HG03571 (cell line): ENCODE results near the gene PAX5.

Source experiments
- ATAC-seq: cut with Tn5 transposase; IDR thresholded peaks from one replicate; pipeline ENCODE4 v1.9.1; 2021; ENCODE audit not compliant: unreplicated experiment

The PAX5 gene

DNA sequence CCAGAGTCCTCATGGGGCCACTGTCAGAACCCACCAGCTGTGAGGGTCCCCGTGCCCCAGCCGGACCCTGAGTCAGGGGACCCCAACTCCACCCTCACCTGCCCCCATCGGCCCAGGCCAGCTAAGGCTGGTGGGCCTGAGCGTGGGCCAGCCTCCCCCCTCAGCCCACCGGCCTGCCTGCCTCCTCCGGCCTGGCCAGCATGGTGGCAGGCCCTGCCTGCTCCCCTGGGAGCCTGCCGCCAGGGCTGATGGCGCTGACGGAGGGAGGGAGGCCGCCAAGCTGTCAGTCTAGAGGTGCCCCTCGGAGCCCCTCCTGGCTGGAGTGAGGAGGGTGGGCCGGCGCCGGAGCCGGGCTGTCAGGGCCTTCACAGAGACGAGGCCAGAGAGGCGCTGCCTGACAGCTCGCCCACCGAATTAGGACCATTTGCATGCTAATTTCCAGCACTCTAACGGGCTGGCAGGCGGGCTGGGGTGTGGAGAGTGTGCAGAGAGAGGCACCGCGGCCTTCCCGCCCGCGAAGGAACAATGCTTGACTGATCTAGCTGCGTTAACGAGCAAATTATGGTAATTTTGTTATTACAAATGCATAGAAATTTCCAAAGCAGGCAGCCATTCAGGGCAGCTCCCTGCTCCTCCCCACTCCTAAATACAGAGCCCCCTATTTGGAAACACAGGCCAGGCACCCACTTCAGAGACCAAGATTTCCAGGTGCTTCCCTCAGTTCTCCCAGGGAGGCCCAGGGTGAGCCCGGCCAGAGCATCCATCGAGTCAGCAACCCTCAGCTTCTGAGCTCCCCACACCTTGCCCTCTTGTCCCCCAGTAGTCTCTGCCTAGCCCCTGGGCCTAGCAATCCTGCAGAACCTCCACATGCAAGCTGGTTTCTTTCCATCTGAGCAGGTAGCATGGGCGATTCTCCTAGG is 169.3 kb downstream of the PAX5 start:
- no peak for ATAC-seq

DNA sequence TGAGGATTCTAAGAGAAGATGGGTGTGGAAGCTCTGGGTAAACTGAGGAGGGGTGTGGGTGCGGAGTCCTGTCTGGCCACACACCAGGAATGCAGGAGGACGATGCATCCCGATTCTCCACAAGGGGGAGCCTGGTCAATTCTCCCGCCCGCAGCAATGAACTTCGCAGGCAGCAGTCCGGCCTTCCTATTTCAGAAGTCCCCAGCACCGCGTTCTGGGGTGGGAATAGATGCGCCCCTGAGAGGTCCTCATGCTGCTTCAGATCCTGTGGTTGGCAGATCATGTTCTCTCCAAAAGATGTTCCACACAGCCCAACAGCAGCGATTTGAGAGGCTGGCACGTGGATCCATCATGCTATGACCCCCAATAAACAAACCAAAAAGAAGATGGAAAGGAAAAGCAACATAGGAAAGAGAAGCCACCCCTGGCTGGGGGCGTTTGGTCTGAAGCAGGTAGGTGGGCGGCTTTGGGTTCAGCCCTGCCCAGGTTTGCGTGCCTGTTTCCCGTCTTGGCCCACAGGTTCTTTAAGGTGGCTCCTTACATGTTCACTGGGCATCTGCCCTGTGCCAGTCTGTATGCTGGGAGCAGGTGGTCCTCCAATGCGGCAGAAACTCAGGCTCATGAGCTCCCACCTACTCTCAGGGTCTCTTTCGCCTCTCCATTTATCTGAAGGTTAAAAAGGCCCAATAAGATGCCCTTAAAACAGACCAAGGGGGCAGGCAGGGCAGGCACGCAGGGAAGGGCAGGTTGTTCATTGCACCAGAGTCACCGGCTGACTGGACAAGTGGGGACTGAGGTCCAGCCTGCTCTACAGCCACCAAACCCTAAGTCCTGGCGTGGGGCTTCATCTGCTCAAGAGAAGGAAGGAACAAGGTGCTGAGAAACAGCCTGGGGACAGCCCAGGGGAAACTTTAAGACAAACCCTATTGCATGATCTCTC is 171.6 kb downstream of the PAX5 start:
- ATAC-seq, result no peak

DNA sequence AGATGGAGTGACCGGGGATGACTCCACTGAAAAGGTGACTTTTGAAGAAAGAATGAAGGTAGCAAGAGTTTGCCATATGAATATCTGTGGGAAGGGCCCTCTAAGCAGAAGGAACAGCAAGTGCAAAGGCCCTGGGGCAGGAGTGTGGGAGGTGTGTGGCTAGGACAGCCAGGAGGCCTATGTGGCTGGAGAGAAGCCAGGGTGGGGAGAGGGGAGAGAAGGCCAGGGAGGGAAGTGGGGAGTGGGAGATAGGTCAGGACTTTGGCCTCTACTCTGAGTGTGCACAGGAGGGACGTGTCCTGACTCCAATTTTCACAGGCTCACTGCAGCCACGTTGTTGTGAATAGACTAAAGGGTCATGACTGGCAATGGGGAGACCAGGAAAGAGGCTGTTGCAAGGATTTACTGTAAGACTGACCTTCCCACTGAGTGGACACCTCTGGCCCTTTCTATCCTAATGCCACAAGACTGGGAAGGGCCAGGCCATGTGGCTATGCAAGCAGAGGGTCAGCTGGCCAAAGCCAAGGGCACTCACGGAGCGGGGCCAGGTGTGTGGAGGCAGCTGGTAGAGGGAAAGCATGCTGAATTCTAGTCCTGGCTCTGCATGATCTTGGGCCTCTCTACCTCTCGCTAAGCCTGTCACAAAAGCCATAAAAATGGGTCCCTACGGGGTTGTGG is 172.4 kb downstream of the PAX5 start:
- no peak for ATAC-seq

DNA sequence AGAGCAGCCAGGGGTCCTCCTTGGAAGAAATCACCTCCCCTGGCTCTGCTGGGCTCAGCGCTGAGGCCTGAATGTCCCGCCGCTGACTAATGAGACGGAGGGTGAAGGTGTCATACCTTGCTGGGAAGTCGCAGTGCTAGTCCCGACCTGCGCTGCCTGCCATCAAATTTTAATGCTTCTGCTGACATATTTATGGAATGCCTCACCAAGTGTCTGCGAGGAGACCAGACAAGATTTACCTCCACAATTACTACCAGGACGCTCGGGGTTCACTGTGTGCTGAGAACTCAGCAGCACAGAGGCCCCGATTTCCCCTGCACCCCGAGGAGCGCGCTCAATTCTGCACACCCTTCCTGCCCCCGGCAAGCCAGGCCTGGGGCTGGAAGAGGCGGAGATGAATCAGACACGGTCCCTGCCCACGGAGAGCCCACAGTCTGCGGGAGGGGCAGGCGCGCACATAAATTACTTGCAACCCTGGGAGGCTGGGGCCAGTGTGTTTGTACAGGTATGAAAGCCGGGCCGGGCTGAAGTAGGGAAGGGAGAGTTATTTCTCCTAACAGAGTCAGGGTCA is 175.2 kb downstream of the PAX5 start:
- no peak for ATAC-seq

DNA sequence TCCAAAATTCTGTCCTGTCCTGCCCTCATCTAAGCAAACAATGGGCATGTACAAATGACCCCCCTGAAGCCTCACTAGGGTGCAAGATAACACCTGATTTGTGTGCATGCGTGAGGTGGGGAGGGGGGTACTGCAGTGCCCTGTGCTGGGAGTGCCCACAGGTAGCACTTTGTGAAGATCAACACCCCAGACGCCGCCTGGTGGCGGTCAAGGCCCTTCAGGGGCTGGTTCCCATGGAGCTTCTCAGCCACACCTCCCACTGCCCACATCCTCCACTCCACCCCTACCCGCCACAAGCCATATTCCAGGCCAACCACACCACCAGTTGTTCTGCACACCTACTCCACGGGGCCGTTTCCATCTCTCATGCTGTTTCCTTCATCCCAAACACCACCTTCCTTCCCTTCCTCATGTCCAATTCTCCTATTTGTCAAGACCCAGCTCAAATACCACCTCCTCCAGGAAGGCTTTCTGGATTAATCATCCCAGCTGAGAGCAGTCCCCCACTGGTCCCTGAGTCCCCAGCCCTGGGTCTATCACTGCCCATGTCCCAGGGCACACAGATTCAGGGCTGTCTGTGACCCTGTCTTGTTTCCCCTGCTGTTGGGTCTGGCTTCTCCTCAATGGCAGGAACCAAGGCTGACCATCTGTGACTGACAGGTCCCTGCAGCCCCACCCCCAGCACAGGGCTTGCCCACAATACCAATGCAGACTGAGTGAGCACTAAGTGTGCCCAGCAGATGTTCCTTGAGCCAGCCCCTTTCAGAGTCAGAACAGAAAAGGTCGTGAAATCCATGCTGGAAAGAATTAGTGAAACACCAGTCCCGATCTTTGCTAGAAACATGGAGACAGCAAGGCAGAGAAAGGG is 178.4 kb downstream of the PAX5 start:
- no peak for ATAC-seq

DNA sequence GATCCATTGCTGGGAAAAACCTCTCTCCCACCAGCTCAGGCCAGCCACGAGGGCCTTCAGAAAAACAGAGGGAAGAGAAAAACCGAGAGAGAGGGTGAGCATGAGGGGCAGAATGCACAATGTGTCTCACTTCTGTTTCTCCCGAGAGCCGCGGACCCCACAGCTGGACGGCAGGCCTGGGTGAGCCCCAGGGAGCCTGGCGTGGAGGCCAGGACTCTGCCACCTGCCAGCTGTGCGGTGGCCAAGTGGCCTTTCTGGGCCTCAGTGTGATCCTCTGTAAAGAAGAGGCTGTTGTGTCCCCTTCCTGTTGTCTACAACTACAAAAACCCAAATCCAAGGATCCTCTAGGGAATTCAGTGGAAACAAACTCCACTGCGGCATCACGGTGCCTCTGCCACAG is 179.3 kb downstream of the PAX5 start:
- no peak for ATAC-seq

DNA sequence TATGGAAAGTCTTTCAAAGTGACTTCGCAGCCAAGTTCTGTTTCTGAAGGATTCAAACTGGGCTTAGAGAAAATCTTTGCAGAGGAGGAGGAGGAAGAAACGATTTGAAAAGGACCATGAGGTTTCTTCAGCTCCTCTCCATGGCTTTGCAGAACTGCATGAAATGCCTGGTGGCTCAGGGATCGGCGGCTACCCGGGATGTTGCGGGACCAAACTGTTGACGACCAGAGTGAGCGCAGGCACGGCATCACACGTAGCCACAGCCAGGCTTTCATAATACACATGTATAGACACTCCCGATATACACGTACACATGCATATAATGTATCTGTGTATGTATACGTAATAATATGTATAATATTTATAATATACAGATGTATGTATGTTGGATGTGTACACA is 180.0 kb downstream of the PAX5 start:
- no peak for ATAC-seq

DNA sequence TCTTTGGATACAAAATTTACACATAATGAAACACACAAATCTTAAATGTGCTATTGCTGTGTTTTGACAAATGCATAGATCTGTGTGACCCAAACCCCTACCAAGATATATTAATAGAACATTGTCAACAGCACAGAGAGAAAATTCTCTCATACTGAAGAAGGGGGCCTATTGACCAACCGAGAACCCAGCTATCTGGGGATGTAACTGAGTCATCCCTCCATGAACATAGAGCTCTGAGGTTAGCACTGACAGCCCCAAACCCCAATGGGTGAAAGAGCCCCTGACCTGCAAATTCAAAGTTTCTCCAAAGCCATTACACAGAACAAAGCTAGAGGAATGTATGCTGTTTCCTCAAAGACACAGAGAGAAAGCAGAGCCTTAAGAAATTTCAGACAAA is 180.8 kb downstream of the PAX5 start:
- no peak for ATAC-seq

DNA sequence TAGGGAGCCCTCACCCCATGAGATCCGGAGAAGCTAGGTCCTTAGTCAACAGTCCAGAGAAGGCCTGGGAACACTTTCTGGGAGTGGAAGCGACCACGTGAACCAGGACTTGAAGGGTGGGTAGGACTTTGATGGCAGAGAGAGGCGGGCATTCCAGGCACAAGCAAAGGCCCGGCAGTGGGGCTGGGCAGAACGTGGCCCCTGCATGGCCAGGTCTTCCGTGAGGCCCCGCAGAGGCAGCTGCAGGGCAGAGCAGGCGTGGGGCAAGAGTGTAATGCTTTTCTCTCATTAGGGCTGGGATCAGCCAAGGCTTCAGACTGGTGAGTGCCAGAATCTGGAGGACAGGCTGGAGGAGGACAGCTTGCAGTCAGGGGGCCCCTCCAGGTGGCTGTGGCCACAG is 184.1 kb downstream of the PAX5 start:
- no peak for ATAC-seq

DNA sequence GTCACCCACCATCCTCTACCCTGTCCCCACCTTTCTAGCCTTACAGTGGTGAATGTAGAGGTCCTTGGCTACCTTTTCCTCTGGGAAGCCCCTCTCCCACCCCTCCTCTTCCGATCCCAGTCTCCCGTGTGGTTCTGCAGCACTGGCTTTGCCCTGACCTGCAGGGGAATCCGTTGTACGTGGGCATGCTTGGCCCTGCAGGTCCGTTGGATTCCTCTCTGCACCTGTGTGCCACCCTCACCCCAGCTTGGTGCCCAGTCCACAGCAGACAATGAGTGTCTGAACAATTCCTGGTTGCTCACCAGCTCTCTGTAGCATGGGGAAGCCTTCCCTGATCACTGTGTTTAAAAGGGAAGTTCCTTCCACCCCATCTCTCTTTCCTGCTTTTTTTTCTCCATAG is 185.1 kb downstream of the PAX5 start:
- no peak for ATAC-seq

DNA sequence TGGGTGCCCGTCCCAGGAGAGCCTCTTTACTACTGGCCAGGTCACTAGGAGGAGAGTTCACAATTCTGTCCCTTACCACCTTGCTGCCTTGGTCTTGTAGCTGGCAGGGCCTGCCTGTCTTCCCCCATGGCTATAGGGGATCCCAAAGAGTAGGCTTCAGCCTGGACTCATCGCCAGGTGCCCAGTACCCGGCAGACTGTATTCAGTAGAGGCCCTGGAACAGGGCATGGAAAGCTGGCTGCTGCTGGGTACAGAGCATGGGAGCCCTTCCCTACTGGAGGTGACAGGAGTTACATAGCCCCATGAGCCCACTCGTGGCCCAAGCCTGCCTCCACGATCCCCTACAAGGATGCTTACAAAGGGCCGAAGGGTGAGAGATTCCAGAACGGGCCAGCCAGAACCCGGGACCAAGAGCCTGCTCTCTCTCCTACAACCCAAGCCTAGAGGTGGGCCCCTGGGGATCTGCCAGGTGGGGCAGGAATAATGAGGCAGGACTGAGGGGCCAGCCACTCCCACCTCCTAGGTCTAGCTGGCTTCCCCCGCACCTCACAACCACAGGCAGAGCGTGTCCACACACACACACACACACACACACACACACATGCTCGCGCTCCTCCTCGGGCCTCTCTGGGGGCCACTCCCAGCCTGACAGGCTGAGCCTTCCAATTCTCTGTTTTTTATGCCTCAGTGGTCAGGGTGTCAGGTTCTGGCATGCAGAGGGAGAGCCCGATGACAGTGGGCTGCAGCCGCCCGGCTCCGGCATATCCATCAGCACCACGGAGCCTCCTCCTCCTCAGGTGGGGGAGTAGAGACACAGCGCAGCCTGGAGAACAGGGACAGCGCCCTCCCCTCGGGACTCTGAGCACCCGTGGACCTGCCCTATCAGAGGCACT is 186.0 kb downstream of the PAX5 start:
- no peak for ATAC-seq

DNA sequence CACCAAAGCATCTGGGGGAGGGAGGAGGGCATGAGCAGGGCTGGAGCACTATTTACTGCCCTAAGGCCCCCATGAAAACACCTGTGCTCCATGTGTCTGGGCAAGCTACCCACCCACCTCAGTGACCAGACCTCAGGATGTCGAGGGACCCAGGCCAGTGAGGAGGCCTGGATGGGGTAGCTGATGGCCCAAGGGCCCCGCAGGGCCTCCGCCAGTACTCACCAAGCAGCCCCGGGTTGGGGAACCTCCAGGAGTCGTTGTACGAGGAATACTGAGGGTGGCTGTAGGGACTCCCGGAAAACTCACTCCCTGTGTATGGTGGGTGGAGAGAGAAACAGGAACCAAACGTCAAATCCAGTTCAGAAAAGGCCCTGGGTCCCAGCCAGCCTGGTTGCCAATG is 187.4 kb downstream of the PAX5 start:
- no peak for ATAC-seq

DNA sequence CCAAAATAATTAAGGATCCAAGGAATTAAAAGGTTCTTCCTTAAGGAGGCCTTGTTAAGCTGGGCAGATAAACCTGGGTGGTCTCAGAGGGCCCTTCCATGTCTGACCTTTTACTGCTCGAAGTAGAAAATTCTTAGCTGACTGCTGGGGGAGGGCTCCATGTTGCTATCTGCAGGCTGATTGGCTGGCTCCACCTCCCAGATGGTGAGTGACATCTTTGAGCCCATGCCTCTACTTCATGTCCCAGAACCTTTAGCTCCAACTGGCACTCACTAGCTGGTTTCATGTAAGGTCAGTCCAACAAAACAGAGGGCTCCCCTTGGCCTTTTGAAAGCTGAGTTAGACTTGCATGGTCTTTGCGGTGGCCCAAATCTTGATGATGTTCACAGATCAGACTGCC is 188.2 kb downstream of the PAX5 start:
- no peak for ATAC-seq

DNA sequence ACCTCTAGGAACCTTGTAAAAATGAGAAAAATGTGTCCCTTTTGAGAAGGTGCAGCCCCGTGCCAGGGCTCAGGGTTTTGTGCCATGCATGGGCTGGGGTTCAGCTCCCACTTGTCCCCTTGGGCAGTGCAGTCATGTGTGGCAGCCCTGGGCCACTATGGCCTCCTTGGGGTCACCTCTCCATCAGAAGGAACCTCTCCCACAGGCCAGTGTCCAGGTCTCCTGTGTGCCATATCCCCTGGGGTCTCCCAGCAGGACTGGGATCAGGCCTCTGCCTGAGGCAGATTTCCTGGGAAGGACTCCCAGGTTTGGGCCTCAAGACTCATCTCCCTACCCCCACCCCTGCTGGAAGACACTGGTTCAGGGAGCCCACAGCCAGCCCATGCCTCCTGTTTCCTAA is 189.1 kb downstream of the PAX5 start:
- ATAC-seq, result no peak

DNA sequence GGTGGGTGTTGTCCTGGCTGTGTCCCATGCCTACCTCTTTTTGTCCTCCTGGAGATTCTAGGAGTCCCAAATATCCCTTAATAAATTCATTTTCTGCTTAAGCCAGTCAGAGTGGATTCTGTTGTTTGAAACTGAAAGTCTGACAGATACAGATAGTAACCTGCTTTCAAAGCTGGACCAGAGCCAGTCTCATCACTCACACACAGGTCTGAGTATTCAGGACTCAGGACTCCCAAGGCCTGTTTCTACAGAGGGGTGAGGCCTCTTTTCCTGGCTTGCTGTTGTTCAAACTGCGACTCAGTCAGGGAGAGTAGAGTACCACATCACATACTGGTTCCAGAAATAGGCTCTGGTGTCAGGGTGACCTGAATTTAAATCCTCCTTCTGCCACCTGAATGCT is 190.1 kb downstream of the PAX5 start:
- no peak for ATAC-seq

DNA sequence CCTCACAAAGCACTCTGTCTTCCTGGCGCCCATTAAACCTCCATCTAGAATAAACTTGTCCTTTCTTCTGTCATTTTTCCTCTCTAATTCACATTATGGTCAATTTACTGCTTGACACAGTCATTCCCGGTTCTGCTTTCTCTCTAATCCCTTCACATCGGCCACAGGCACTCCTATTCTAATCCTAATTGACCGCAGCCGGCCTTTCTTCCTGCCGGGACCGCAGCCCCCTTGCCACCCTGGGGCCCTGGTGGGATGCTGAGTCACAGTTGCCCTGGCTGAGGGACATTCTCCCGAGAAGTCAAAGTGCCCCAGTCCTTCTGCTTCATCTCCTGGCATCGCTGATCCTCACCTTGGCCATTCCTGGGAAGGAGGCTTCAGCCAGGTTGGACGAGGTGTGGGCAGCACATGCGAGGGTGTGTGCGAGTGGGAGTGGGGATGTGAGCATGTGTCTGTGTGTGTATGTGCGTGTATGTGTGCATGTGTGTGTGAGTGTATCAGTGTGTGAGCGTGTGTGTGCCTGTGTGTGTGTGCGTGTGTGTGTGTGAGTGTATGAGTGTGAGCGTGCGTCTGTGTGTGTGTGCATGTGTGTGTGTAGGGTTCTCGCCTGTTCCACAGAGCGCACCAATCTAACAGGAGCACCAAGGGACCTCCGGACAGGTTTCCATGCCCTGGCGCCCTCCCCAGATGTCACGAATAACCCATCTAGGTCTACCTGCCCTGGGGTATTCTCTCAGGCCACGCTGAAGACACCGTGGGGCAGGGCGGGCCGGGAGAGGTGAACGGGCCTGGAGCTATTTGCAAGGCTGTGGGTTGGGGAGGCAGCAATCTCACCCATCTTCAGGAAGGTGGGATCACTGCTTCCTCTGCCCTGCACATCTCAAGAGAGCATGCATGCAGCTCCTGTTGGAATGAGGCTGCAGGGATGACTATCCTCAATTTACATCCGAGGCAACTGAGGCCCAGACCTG is 191.2 kb downstream of the PAX5 start:
- ATAC-seq, result no peak

DNA sequence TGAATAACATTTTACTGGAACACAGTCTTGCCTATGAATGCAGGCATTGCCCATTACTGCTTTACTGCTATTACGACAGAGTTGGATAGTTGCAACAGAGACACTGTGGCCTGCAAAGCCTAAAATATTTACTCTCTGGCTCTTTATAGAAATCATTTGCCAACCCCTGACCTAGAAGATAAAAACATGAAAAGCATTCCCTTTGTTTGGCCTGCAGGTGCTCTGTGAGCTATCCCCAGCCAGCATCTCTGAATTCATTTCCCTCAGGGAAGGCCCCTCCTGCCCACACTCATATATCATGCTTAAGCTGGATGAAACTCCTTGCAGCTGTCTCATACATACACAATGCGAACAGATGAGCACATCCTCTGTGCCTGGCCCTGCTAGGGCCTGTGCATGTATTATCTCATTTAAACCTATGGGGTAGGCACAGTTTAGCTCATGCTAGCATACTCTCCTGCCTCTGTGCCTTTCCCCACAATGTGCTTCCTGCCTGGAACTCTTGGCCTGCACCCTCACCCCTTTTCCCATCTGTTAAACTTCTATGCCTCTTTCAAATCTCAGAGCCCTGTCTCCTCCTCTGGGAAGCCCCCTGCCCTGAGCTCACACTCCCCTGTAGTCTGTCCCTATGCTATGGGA is 193.1 kb downstream of the PAX5 start:
- no peak for ATAC-seq
